ENCODE data around the gene MTMR3.

Gene MTMR3

GRCh38 chr22:29907753-29908515 lies 25.0 kb downstream of the MTMR3 start:
- in situ Hi-C loops (cut with HindIII; ENCODE audit: low pct_ligation_motif_present, low pct_unique_long_range_greater_than_20kb, low sequenced_read_pairs), result no loop called here
- DNase-seq, result peak; percentile 94

GRCh38 chr22:29912141-29912540 lies 29.2 kb downstream of the MTMR3 start:
- no peak for DNase-seq
- in situ Hi-C loops (cut with HindIII; ENCODE audit: low pct_ligation_motif_present, low pct_unique_long_range_greater_than_20kb, low sequenced_read_pairs), result no loop called here

GRCh38 chr22:29912605-29913398 lies 29.8 kb downstream of the MTMR3 start:
- DNase-seq, result peak; percentile 83
- in situ Hi-C loops (cut with HindIII; ENCODE audit: low pct_ligation_motif_present, low pct_unique_long_range_greater_than_20kb, low sequenced_read_pairs), result no loop called here

GRCh38 chr22:29914165-29914564 lies 31.2 kb downstream of the MTMR3 start:
- in situ Hi-C loops (cut with HindIII; ENCODE audit: low pct_ligation_motif_present, low pct_unique_long_range_greater_than_20kb, low sequenced_read_pairs), result no loop called here
- DNase-seq, result peak; percentile 67

GRCh38 chr22:29914991-29915533 lies 32.1 kb downstream of the MTMR3 start:
- DNase-seq, result no peak
- in situ Hi-C loops (cut with HindIII; ENCODE audit: low pct_ligation_motif_present, low pct_unique_long_range_greater_than_20kb, low sequenced_read_pairs), result no loop called here

GRCh38 chr22:29916007-29916544 lies 33.1 kb downstream of the MTMR3 start:
- no peak for DNase-seq
- in situ Hi-C loops (cut with HindIII; ENCODE audit: low pct_ligation_motif_present, low pct_unique_long_range_greater_than_20kb, low sequenced_read_pairs), result no loop called here

GRCh38 chr22:29917052-29917902 lies 34.3 kb downstream of the MTMR3 start:
- in situ Hi-C loops (cut with HindIII; ENCODE audit: low pct_ligation_motif_present, low pct_unique_long_range_greater_than_20kb, low sequenced_read_pairs), result no loop called here
- DNase-seq, result no peak

- in situ Hi-C loops (cut with HindIII; ENCODE audit: low pct_ligation_motif_present, low pct_unique_long_range_greater_than_20kb, low sequenced_read_pairs), result no loop called here
- no peak for DNase-seq
Observed at GRCh38 chr22:29925402-29925801, 42.4 kb downstream of the MTMR3 start.

- in situ Hi-C loops (cut with HindIII; ENCODE audit: low pct_ligation_motif_present, low pct_unique_long_range_greater_than_20kb, low sequenced_read_pairs), result no loop called here
- no peak for DNase-seq
Observed at GRCh38 chr22:29926057-29926456, 43.1 kb downstream of the MTMR3 start.

- DNase-seq, result no peak
- in situ Hi-C loops (cut with HindIII; ENCODE audit: low pct_ligation_motif_present, low pct_unique_long_range_greater_than_20kb, low sequenced_read_pairs), result no loop called here
Observed at GRCh38 chr22:29932136-29932535, 49.2 kb downstream of the MTMR3 start.

- DNase-seq, result no peak
- in situ Hi-C loops (cut with HindIII; ENCODE audit: low pct_ligation_motif_present, low pct_unique_long_range_greater_than_20kb, low sequenced_read_pairs), result no loop called here
Observed at GRCh38 chr22:29933619-29934018, 50.6 kb downstream of the MTMR3 start.

- in situ Hi-C loops (cut with HindIII; ENCODE audit: low pct_ligation_motif_present, low pct_unique_long_range_greater_than_20kb, low sequenced_read_pairs), result no loop called here
- no peak for DNase-seq
Observed at GRCh38 chr22:29934596-29934995, 51.6 kb downstream of the MTMR3 start.

- DNase-seq, result no peak
- in situ Hi-C loops (cut with HindIII; ENCODE audit: low pct_ligation_motif_present, low pct_unique_long_range_greater_than_20kb, low sequenced_read_pairs), result no loop called here
Observed at GRCh38 chr22:29936186-29936585, 53.2 kb downstream of the MTMR3 start.

GRCh38 chr22:29937940-29938693 lies 55.1 kb downstream of the MTMR3 start:
- no peak for DNase-seq
- in situ Hi-C loops (cut with HindIII; ENCODE audit: low pct_ligation_motif_present, low pct_unique_long_range_greater_than_20kb, low sequenced_read_pairs), result no loop called here

GRCh38 chr22:29940526-29940925 lies 57.6 kb downstream of the MTMR3 start:
- in situ Hi-C loops (cut with HindIII; ENCODE audit: low pct_ligation_motif_present, low pct_unique_long_range_greater_than_20kb, low sequenced_read_pairs), result no loop called here
- no peak for DNase-seq

GRCh38 chr22:29944339-29944738 lies 61.4 kb downstream of the MTMR3 start:
- DNase-seq, result no peak
- in situ Hi-C loops (cut with HindIII; ENCODE audit: low pct_ligation_motif_present, low pct_unique_long_range_greater_than_20kb, low sequenced_read_pairs), result no loop called here

- no peak for DNase-seq
- in situ Hi-C loops (cut with HindIII; ENCODE audit: low pct_ligation_motif_present, low pct_unique_long_range_greater_than_20kb, low sequenced_read_pairs), result no loop called here
Observed at GRCh38 chr22:29945435-29945834, 62.5 kb downstream of the MTMR3 start.

GRCh38 chr22:29946220-29946619 lies 63.2 kb downstream of the MTMR3 start:
- DNase-seq, result no peak
- in situ Hi-C loops (cut with HindIII; ENCODE audit: low pct_ligation_motif_present, low pct_unique_long_range_greater_than_20kb, low sequenced_read_pairs), result no loop called here

All from ACHN (cell line).